Thyroid gland (tissue), 4 donors: ENCODE data around the gene RGS11.

Source experiments
- POLR2A ChIP-seq, 2 donors: fragments of 450-650 bp; IDR thresholded peaks; one replicate each; pipeline ENCODE4 v1.6.1; 2017; ENCODE audit warnings: antibody characterized with exemption in 2 of 2, mild to moderate bottlenecking in 2 of 2, moderate library complexity in 1 of 2
- TF ChIP-seq, protein P1 (sequence below), 6 experiments: fragments of 200-600 bp in 3 of 6; fragments of 450-650 bp in 3 of 6; sonication (generic) in 3 of 6; IDR thresholded peaks; one replicate each; pipeline ENCODE4 v1.5.1; 2016 to 2019; ENCODE audit warnings: antibody characterized with exemption in 6 of 6, mild to moderate bottlenecking in 2 of 6, inconsistent platforms in 1 of 6, moderate library complexity in 1 of 6

DNA sequence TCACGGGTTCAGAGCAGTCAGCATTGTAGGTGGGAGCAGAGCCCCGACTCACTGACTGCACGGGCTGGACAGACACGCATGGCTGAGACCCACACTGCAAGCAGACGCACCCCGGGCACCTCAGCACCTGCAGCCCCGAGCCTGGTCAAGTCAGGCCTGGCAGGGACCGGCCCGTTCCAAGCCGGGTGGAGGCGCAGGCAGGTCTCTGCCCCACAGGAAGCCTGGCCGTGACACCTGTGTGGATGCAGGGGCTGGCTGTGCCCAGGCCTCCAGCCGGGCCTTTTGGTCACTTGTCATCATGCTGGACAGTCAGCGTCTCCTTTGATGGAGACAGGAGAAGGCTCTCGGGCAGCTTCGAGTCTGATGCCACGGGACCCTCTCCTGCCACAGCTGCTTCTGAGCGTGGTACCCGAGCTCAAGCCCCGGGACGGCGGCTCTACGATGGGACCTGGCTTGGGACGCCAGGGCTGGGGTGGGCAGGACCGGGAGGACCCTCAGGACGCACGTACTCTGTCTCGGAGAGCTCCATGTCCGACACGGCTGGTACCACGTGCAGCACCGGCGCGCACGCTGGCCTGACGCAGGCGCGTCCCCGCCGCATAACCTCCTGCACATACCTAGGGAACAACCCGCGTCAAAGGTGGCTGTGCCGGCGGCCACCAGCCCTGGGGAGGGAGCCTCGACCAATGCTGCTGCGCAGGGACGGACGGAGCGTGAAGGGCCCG lies 15.1 kb upstream of the RGS11 start:
- no peak for TF ChIP-seq POLR2A (IDR thresholded peaks at IDR 0.05)
- TF ChIP-seq, protein P1, sequence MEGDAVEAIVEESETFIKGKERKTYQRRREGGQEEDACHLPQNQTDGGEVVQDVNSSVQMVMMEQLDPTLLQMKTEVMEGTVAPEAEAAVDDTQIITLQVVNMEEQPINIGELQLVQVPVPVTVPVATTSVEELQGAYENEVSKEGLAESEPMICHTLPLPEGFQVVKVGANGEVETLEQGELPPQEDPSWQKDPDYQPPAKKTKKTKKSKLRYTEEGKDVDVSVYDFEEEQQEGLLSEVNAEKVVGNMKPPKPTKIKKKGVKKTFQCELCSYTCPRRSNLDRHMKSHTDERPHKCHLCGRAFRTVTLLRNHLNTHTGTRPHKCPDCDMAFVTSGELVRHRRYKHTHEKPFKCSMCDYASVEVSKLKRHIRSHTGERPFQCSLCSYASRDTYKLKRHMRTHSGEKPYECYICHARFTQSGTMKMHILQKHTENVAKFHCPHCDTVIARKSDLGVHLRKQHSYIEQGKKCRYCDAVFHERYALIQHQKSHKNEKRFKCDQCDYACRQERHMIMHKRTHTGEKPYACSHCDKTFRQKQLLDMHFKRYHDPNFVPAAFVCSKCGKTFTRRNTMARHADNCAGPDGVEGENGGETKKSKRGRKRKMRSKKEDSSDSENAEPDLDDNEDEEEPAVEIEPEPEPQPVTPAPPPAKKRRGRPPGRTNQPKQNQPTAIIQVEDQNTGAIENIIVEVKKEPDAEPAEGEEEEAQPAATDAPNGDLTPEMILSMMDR (IDR thresholded peaks at IDR 0.05), result no peak
